GM12878 (cell line): ENCODE measurements around the gene KLHL30. TPM values are rescaled to one million over a fixed set of nuclear protein-coding genes. Genes with fewer than 3 reads are reported as not detected.

Source experiments
- ATAC-seq: fragments of 200-7000 bp; cut with Tn5 transposase; 3 replicates; pipeline ENCODE4 v1.9.1; 2020; ENCODE audit warnings: mild to moderate bottlenecking, moderate library complexity
- BruUV-seq: library from RNA; stranded (reverse); fragments of 400-500 nt; replicated peaks from 2 replicates; lab custom pipeline; 2021; lab: Mats Ljungman, UMichigan
- CTCF ChIA-PET: fragments of 300-600 bp; sonication (Branson Sonifier 250); formaldehyde crosslinking; extraction: SDS; loops from one replicate; lab custom pipeline; 2021; ENCODE audit warnings: inconsistent platforms; lab: Yijun Ruan, JAX
- POLR2A ChIA-PET: fragments of 350-600 bp; formaldehyde crosslinking; extraction: SDS; loops from one replicate; lab custom pipeline; 2021; ENCODE audit warnings: inconsistent platforms; lab: Charles Lee
- RAD21 ChIA-PET: fragments of 300-600 bp; sonication (Branson Sonifier 250); formaldehyde crosslinking; loops from one replicate; lab custom pipeline; 2023; ENCODE audit warnings: antibody characterized with exemption; ENCODE audit not compliant: unreplicated experiment; lab: Charles Lee
- SMC1A ChIA-PET: fragments of 300-600 bp; sonication (Branson Sonifier 250); formaldehyde crosslinking; loops from one replicate; lab custom pipeline; 2023; ENCODE audit not compliant: unreplicated experiment, uncharacterized antibody; lab: Charles Lee
- DNase-seq: peaks from one replicate; pipeline ENCODE4 v3.0.0-alpha.2; 2011; ENCODE audit warnings: low read depth, low spot score
- FAIRE-seq: peaks from 3 replicates; lab custom pipeline; 2011; peaks lifted over from hg19 to GRCh38; lab: Jason Lieb, UNC
- H2AFZ ChIP-seq: 2 replicates; pipeline ENCODE4 v1.6.0; 2011; ENCODE audit warnings: low read depth, low read length, control low read depth; ENCODE audit not compliant: control insufficient read depth
- H3K27ac ChIP-seq: 2 replicates; pipeline ENCODE4 v1.5.1; 2011; ENCODE audit warnings: control low read depth; ENCODE audit not compliant: control insufficient read depth, insufficient read depth
- H3K27me3 ChIP-seq, 2 experiments: replicated peaks in 1 of 2; 2 replicates each; pipeline versions ENCODE4 v1.6.0 to v1.6.1; 2011; ENCODE audit warnings: low read length in 1 of 2; ENCODE audit not compliant: control insufficient read depth in 2 of 2, insufficient read depth in 2 of 2
- H3K36me3 ChIP-seq, 2 experiments: 2 replicates each; pipeline ENCODE4 v1.5.1; 2011; ENCODE audit warnings: low read length in 1 of 2; ENCODE audit not compliant: control insufficient read depth in 2 of 2, insufficient read depth in 2 of 2
- H3K4me1 ChIP-seq: 2 replicates; pipeline ENCODE4 v1.6.1; 2011; ENCODE audit warnings: mild to moderate bottlenecking, low read length, moderate library complexity, mixed read lengths; ENCODE audit not compliant: control insufficient read depth, insufficient read depth
- H3K4me2 ChIP-seq: 2 replicates; pipeline ENCODE4 v1.6.0; 2011; ENCODE audit warnings: control low read depth; ENCODE audit not compliant: control insufficient read depth, insufficient read depth
- H3K4me3 ChIP-seq: fragments of 200-600 bp; sonication (generic); 2 replicates; pipeline ENCODE4 v1.5.1; 2016
- H3K79me2 ChIP-seq: 2 replicates; pipeline ENCODE4 v1.6.0; 2011; ENCODE audit warnings: low read length; ENCODE audit not compliant: control insufficient read depth, insufficient read depth
- H3K9ac ChIP-seq: 2 replicates; pipeline ENCODE4 v1.8.0; 2011; ENCODE audit warnings: low read length, control low read depth, mixed read lengths; ENCODE audit not compliant: control insufficient read depth, insufficient read depth
- H3K9me3 ChIP-seq: replicated peaks from 3 replicates; pipeline ENCODE4 v1.5.1; 2011; ENCODE audit warnings: mild to moderate bottlenecking, low read length; ENCODE audit not compliant: control insufficient read depth, insufficient read depth
- H4K20me1 ChIP-seq: 2 replicates; pipeline ENCODE4 v1.6.0; 2011; ENCODE audit not compliant: control insufficient read depth, insufficient read depth
- ATF2 ChIP-seq: IDR thresholded peaks from 2 replicates; pipeline ENCODE4 v1.6.1; 2012; ENCODE audit warnings: low read length, inconsistent platforms
- BCLAF1 ChIP-seq: fragments of 450-650 bp; IDR thresholded peaks from 2 replicates; pipeline ENCODE4 v1.6.1; 2017; ENCODE audit warnings: antibody characterized with exemption, mild to moderate bottlenecking, moderate library complexity
- BMI1 ChIP-seq: fragments of 450-650 bp; IDR thresholded peaks from 2 replicates; pipeline ENCODE4 v1.6.1; 2016; ENCODE audit warnings: mild to moderate bottlenecking, moderate library complexity, borderline replicate concordance
- CBFB ChIP-seq: IDR thresholded peaks from 2 replicates; pipeline ENCODE4 v1.6.1; 2016; ENCODE audit warnings: antibody characterized with exemption, low read depth
- E4F1 ChIP-seq: fragments of 450-650 bp; IDR thresholded peaks from 2 replicates; pipeline ENCODE4 v1.6.1; 2018; ENCODE audit warnings: borderline replicate concordance, mild to moderate bottlenecking; ENCODE audit not compliant: partially characterized antibody
- ETV6 ChIP-seq, 2 experiments: fragments of 450-650 bp in 1 of 2; IDR thresholded peaks in 1 of 2; conservative IDR thresholded peaks in 1 of 2; 2 replicates each; pipeline ENCODE4 v1.6.1; 2014; ENCODE audit warnings: antibody characterized with exemption in 1 of 2, borderline replicate concordance in 1 of 2, low read depth in 1 of 2, mild to moderate bottlenecking in 1 of 2, moderate library complexity in 1 of 2
- MYC ChIP-seq: IDR thresholded peaks from 2 replicates; pipeline ENCODE4 v1.6.1; 2011; ENCODE audit warnings: mild to moderate bottlenecking, low read length, moderate library complexity, inconsistent platforms; ENCODE audit not compliant: insufficient read depth, insufficient replicate concordance, insufficient read length, severe bottlenecking
- NBN ChIP-seq: fragments of 450-650 bp; IDR thresholded peaks from 2 replicates; pipeline ENCODE4 v1.6.1; 2016
- POLR2A ChIP-seq: IDR thresholded peaks from 2 replicates; pipeline ENCODE4 v1.6.1; 2011; ENCODE audit warnings: low read depth, mild to moderate bottlenecking, low read length
- STAT1 ChIP-seq: fragments of 450-650 bp; conservative IDR thresholded peaks from 2 replicates; pipeline ENCODE4 v1.6.1; 2014; ENCODE audit warnings: antibody characterized with exemption, mild to moderate bottlenecking
- TCF3 ChIP-seq: IDR thresholded peaks from 2 replicates; pipeline ENCODE4 v1.6.1; 2012; ENCODE audit warnings: low read depth, mild to moderate bottlenecking, low read length, borderline replicate concordance; ENCODE audit not compliant: insufficient read depth
- TCF7 ChIP-seq: IDR thresholded peaks from 2 replicates; pipeline ENCODE4 v1.6.1; 2014; ENCODE audit warnings: antibody characterized with exemption, borderline replicate concordance
- ZBTB4 ChIP-seq: fragments of 450-650 bp; formaldehyde crosslinking; IDR thresholded peaks from 2 replicates; pipeline ENCODE4 v1.4.0; 2022; ENCODE audit warnings: mild to moderate bottlenecking, moderate library complexity
- ZNF622 ChIP-seq: fragments of 450-650 bp; IDR thresholded peaks from 2 replicates; pipeline ENCODE4 v1.6.1; 2017; ENCODE audit warnings: mild to moderate bottlenecking, inconsistent platforms
- WGBS: methylation state at CpG from one replicate; pipeline ENCODE4 v1.1.6; 2016; ENCODE audit warnings: low lambda C conversion rate; ENCODE audit not compliant: insufficient replicate concordance, insufficient coverage; ENCODE audit errors: missing lambda C conversion rate; 5-methylcytosine and 5-hydroxymethylcytosine counted together
- in situ Hi-C: fragments of 300-500 bp; cut with MboI; formaldehyde crosslinking; loops from 9 replicates; pipeline ENCODE4 v1.14.3; 2018; ENCODE audit warnings: mixed read lengths
- intact Hi-C: fragments of 100-400 bp; cut with micrococcal nuclease; formaldehyde crosslinking; loops from one replicate; pipeline ENCODE4 v1.14.2; 2022; ENCODE audit not compliant: unreplicated experiment
- polyA plus RNA-seq, 11 experiments: library from polyadenylated mRNA; depleted of rRNA in 4 of 11; unstranded in 6 of 11; stranded (reverse) in 5 of 11; fragments of >200 nt; fragmentation: Nextera tagmentation in 4 of 11; fragmentation: Illumina TruSeq in 1 of 11; extraction: Ambion mirVana in 4 of 11; extraction: Trizol in 1 of 11; gene quantifications; 1 replicate in 1 of 11; 2 replicates in 10 of 11; pipeline versions ENCODE4 v1.2.1 to v1.2.3, GENCODE V29; 2011 to 2016; ENCODE audit warnings: inconsistent platforms in 2 of 11, missing spikeins in 2 of 11, low read depth in 1 of 11
- total RNA-seq, 4 experiments: library from RNA; depleted of rRNA in 3 of 4; stranded (reverse); fragments of >200 nt in 3 of 4; fragmentation: Illumina TruSeq in 1 of 4; extraction: Trizol in 1 of 4; gene quantifications; 2 replicates each; pipeline versions ENCODE4 v1.2.1 to v1.2.3, GENCODE V29; 2013 to 2021

The KLHL30 gene
- total and polyA plus RNA-seq, 10 of the 15 experiments (the other 5 are each of a cell fraction or from before 2014, with no cell fraction given) = 0.03 TPM; not detected in 9

GRCh38 chr2:238128061-238128440 is 10.4 kb upstream of the KLHL30 start:
- TF ChIP-seq TCF3 = no peak
- TF ChIP-seq ETV6 (conservative IDR thresholded peaks at IDR 0.05 in 1 of 2, IDR thresholded peaks at IDR 0.05 in 1 of 2; ENCODE audit: borderline replicate concordance in 1 of 2, low read depth in 1 of 2) = no peak
- TF ChIP-seq STAT1 = no peak
- no peak for TF ChIP-seq TCF7
- TF ChIP-seq NBN = no peak
- no peak for TF ChIP-seq ZBTB4 (CRISPR knock-in tag)
- TF ChIP-seq CBFB = no peak
- no peak for TF ChIP-seq BCLAF1
- no peak for TF ChIP-seq E4F1
- no peak for TF ChIP-seq ZNF622
- no peak for TF ChIP-seq ATF2
- TF ChIP-seq MYC = no peak
- no peak for TF ChIP-seq POLR2A
- TF ChIP-seq BMI1 = no peak
- POLR2A ChIA-PET = no interaction called here
- Histone ChIP-seq H4K20me1 (no peaks in the 10 kb centered on the region), H3K27me3 (no peaks in the 10 kb centered on the region), H3K4me3 (no peak overlapping the region), H3K4me2 (no peak overlapping the region), H3K4me1 (no peaks in the 10 kb centered on the region), H3K27ac (no peak overlapping the region), H3K9me3 (peaks cover 4% of the 10 kb centered on the region; the same call in 2 of the 3 replicates), H2AFZ (no peak overlapping the region), H3K9ac (no peak overlapping the region), H3K36me3 (no peaks in the 10 kb centered on the region), H3K79me2 (no peaks in the 10 kb centered on the region)
- ATAC-seq (no peak), DNase-seq (no peak), FAIRE-seq (no peak)
- CTCF ChIA-PET = no interaction called here
- in situ Hi-C loops (no loop called here), intact Hi-C loops (no loop called here)
- 94% methylated on average over 22 of the region's 22 CpGs for WGBS
- BruUV-seq = no TSS peak
- SMC1A ChIA-PET = no interaction called here
- RAD21 ChIA-PET = no interaction called here
